Lung (tissue), 12 donors: ENCODE measurements around the gene PRKCSH. TPM values are rescaled to one million over a fixed set of nuclear protein-coding genes. Genes with fewer than 3 reads are reported as not detected.

Source experiments
- ATAC-seq: fragments of 200-7000 bp; cut with Tn5 transposase; one replicate; pipeline ENCODE4 v1.9.1; 2020; ENCODE audit warnings: moderate number of reproducible peaks; ENCODE audit not compliant: insufficient read depth, low FRiP score
- DNase-seq, 3 donors: peaks; one replicate each; pipeline ENCODE4 v3.0.0-alpha.2; 2013 to 2017
- H3K27ac ChIP-seq, 2 donors: one replicate each; pipeline ENCODE4 v1.5.1; 2013; ENCODE audit warnings: mild to moderate bottlenecking in 2 of 2, moderate library complexity in 2 of 2, control low read depth in 1 of 2, inconsistent platforms in 1 of 2, low read depth in 1 of 2, low read length in 1 of 2
- H3K27me3 ChIP-seq, 3 donors: one replicate each; pipeline ENCODE4 v1.5.1; 2013; ENCODE audit warnings: low read length in 2 of 3; ENCODE audit not compliant: control insufficient read depth in 3 of 3, insufficient read depth in 3 of 3
- H3K36me3 ChIP-seq, 4 donors: one replicate each; pipeline ENCODE4 v1.5.1; 2013; ENCODE audit warnings: low read length in 4 of 4, mild to moderate bottlenecking in 1 of 4, moderate library complexity in 1 of 4; ENCODE audit not compliant: control insufficient read depth in 4 of 4, insufficient read depth in 4 of 4
- H3K4me1 ChIP-seq, 5 donors: one replicate each; pipeline ENCODE4 v1.5.1; 2013; ENCODE audit warnings: low read length in 5 of 5, mild to moderate bottlenecking in 2 of 5, moderate library complexity in 1 of 5; ENCODE audit not compliant: control insufficient read depth in 5 of 5, insufficient read depth in 5 of 5
- H3K4me3 ChIP-seq: one replicate; pipeline ENCODE4 v1.5.1; 2013; ENCODE audit warnings: mild to moderate bottlenecking, control low read depth, moderate library complexity
- H3K9ac ChIP-seq, 2 donors: one replicate each; pipeline ENCODE4 v1.5.1; 2013; ENCODE audit warnings: low read length in 2 of 2, control low read depth in 1 of 2; ENCODE audit not compliant: insufficient read depth in 1 of 2
- H3K9me3 ChIP-seq, 4 donors: one replicate each; pipeline ENCODE4 v1.5.1; 2013; ENCODE audit warnings: low read length in 3 of 4, mild to moderate bottlenecking in 1 of 4, moderate library complexity in 1 of 4; ENCODE audit not compliant: control insufficient read depth in 4 of 4, insufficient read depth in 3 of 4
- WGBS, 2 donors: extraction: QIAGEN DNeasy Blood & Tissue Kit; methylation state at CpG; one replicate each; pipeline ENCODE4 v1.1.7; 2013; 5-methylcytosine and 5-hydroxymethylcytosine counted together
- polyA plus RNA-seq, 2 donors: library from polyadenylated mRNA; stranded (reverse); fragments of 200-250 nt; gene quantifications; one replicate each; pipeline ENCODE4 v1.2.1, GENCODE V29; 2013
- total RNA-seq, 2 donors: library from RNA; depleted of rRNA in 1 of 2; stranded (reverse); fragments of >200 nt in 1 of 2; gene quantifications; one replicate each; pipeline ENCODE4 v1.2.1, GENCODE V29; 2014 to 2021
- TF ChIP-seq, protein P1 (sequence below): IDR thresholded peaks from 2 replicates; pipeline ENCODE4 v1.5.1; 2012; ENCODE audit warnings: mild to moderate bottlenecking; ENCODE audit errors: control extremely low read depth, extremely low read depth
- donor health status: control.
- donor health status: control.
- donor health status: Bipolar disorder and iron deficiency.
- donor health status: healthy.
- donor health status: DM: yes; HTN: yes; CAD: no.

The PRKCSH gene
- total and polyA plus RNA-seq, 4 donors: 115 to 315 (median 158) TPM

DNA sequence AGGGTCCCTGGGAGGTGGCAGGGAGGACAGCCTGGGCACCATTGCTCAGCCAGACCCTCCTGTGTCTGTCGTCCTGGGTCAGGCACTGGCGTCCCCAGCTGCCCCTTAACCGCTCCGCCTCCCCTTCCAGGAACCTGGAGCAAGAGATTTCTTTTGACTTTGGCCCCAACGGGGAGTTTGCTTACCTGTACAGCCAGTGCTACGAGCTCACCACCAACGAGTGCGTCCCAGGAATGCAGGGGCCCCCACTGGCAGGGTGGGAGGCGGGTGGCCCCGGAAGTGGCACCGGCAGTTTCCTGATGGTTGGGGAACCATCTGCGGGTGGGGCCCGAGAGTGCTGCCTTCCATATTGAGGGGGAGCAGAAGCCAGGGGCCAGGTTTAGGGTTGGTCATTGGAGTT lies 13.0 kb downstream of the PRKCSH start:
- Histone ChIP-seq H3K4me1 (peaks cover 0 to 14% (median 0%) of the 10 kb centered on the region in 5 donors), H3K9me3 (no peaks in the 10 kb centered on the region), H3K27ac (no peak overlapping the region), H3K36me3 (peaks cover 3 to 60% (median 6%) of the 10 kb centered on the region in 4 donors), H3K27me3 (no peaks in the 10 kb centered on the region), H3K9ac (no peak overlapping the region), H3K4me3 (no peak overlapping the region)
- ATAC-seq: no peak
- WGBS, 2 donors: 83 to 84% methylated on average over 13 of the region's 13 CpGs
- TF ChIP-seq, protein P1, sequence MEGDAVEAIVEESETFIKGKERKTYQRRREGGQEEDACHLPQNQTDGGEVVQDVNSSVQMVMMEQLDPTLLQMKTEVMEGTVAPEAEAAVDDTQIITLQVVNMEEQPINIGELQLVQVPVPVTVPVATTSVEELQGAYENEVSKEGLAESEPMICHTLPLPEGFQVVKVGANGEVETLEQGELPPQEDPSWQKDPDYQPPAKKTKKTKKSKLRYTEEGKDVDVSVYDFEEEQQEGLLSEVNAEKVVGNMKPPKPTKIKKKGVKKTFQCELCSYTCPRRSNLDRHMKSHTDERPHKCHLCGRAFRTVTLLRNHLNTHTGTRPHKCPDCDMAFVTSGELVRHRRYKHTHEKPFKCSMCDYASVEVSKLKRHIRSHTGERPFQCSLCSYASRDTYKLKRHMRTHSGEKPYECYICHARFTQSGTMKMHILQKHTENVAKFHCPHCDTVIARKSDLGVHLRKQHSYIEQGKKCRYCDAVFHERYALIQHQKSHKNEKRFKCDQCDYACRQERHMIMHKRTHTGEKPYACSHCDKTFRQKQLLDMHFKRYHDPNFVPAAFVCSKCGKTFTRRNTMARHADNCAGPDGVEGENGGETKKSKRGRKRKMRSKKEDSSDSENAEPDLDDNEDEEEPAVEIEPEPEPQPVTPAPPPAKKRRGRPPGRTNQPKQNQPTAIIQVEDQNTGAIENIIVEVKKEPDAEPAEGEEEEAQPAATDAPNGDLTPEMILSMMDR: no peak
- no peak for DNase-seq

DNA sequence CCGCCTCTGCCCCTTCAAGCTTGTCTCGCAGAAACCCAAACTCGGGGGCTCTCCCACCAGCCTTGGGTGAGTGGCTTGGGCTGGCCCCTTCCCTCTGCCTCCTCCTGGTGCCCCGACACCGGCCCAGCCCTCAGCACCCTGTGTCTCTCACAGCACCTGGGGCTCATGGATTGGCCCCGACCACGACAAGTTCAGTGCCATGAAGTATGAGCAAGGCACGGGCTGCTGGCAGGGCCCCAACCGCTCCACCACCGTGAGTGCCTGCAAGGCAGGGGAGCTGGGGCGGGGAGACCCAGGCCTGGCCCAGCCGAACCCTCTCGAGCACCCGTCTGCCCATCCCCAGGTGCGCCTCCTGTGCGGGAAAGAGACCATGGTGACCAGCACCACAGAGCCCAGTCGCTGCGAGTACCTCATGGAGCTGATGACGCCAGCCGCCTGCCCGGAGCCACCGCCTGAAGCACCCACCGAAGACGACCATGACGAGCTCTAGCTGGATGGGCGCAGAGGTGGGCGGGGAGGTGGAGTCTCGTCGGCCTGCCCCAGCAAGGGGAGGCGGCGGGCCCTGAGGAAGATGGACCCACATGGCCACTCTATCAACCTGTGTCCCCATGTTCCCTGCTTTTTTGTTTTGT lies 13.6 kb downstream of the PRKCSH start:
- Histone ChIP-seq H3K9ac (no peak overlapping the region), H3K9me3 (no peaks in the 10 kb centered on the region), H3K27me3 (no peaks in the 10 kb centered on the region), H3K27ac (no peak overlapping the region), H3K36me3 (peaks cover 3 to 60% (median 6%) of the 10 kb centered on the region in 4 donors), H3K4me1 (peaks cover 0 to 14% (median 0%) of the 10 kb centered on the region in 5 donors), H3K4me3 (no peak overlapping the region)
- DNase-seq (no peak), ATAC-seq (no peak)
- 94% methylated on average over 31 of the region's 31 CpGs for WGBS, 2 donors
- TF ChIP-seq, protein P1: no peak

DNA sequence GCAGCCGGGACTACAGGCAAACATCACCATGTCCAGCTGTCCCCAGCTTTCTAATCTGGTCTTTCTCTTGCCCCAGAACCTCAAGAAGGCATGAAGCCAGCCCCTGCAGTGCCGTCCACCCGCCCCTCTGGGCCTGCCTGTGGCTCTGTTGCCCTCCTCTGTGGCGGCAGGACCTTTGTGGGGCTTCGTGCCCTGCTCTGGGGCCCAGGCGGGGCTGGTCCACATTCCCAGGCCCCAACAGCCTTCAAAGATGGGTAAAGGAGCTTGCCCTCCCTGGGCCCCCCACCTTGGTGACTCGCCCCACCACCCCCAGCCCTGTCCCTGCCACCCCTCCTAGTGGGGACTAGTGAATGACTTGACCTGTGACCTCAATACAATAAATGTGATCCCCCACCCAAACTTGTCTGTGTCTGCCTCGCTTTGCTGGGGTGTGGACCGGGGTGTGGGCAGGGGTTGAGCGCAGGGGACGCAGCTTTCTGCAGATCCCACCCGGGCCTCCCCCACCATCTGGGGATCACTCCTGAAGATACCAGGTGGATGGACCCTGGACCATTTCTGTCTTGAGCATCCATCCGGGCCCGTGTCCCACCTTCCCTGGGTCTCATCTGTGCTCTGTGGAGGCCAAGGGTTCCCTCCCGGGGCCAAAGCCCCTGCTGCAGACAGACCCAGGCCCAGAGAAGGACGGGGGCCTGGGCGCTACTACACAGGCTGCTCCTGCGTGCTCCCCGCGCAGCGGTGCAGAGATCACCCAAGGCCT lies 15.3 kb downstream of the PRKCSH start:
- H3K9me3 ChIP-seq: no peaks in the 10 kb centered on the region
- no peak overlapping the region for H3K27ac ChIP-seq
- peaks cover 3 to 44% (median 6%) of the 10 kb centered on the region in 4 donors for H3K36me3 ChIP-seq
- TF ChIP-seq, protein P1: no peak
- ATAC-seq (no peak), DNase-seq (no peak)
- H3K27me3 ChIP-seq: no peaks in the 10 kb centered on the region
- 91 to 96% methylated on average over 21 of the region's 21 CpGs for WGBS, 2 donors
- H3K9ac ChIP-seq: no peak overlapping the region
- peaks cover 0 to 14% (median 0%) of the 10 kb centered on the region in 5 donors for H3K4me1 ChIP-seq
- no peak overlapping the region for H3K4me3 ChIP-seq
